ENCODE results near the gene SH3RF2.

- no peak for TF ChIP-seq POLR2A (IDR thresholded peaks at IDR 0.05; ENCODE audit: low read depth, low read length)
- no peak for TF ChIP-seq CTCF (IDR thresholded peaks at IDR 0.05; ENCODE audit: extremely low read depth in 1 of 2, insufficient read depth in 1 of 2, low read depth in 1 of 2, low read length in 2 of 2)
- TF ChIP-seq GATA2 (IDR thresholded peaks at IDR 0.05; ENCODE audit: insufficient read depth, insufficient read length, low read depth, low read length) = no peak
- TF ChIP-seq EZH2 (IDR thresholded peaks at IDR 0.05; ENCODE audit: borderline replicate concordance, low read depth, low read length, severe bottlenecking) = no peak
Observed at GRCh38 chr5:145939540-145940065, 3.2 kb downstream of the SH3RF2 start.
